Measurements from ENCODE around the gene SIK3. TPM values are rescaled to one million over a fixed set of nuclear protein-coding genes. Genes with fewer than 3 reads are reported as not detected.

Gene SIK3
- total RNA-seq, 4 donors from 2014 or later = 14.1 to 77.0 (median 40.7) TPM

- Histone ChIP-seq H3K27me3 (no peaks in the 10 kb centered on the region), H3K36me3 (no peaks in the 10 kb centered on the region), H3K4me1 (no peaks in the 10 kb centered on the region), H3K27ac (no peak overlapping the region), H3K9me3 (no peaks in the 10 kb centered on the region), H3K4me3 (no peak overlapping the region)
- intact Hi-C loops (cut with DNase I; ENCODE audit: low total_unique reads) = no loop called here
- no peak for TF ChIP-seq CTCF (IDR thresholded peaks at IDR 0.05)
- no peak for TF ChIP-seq POLR2A (IDR thresholded peaks at IDR 0.05)
- DNase-seq = no peak
Observed at GRCh38 chr11:116821050-116821918, 276.9 kb downstream of the SIK3 start.

- Histone ChIP-seq H3K9me3 (no peaks in the 10 kb centered on the region), H3K27ac (no peak overlapping the region), H3K4me3 (no peak overlapping the region), H3K36me3 (no peaks in the 10 kb centered on the region), H3K4me1 (no peaks in the 10 kb centered on the region), H3K27me3 (no peaks in the 10 kb centered on the region)
- no peak for TF ChIP-seq POLR2A (IDR thresholded peaks at IDR 0.05)
- intact Hi-C loops (cut with DNase I; ENCODE audit: low total_unique reads) = no loop called here
- DNase-seq = no peak
Observed at GRCh38 chr11:116819049-116819448, 279.2 kb downstream of the SIK3 start.

GRCh38 chr11:116814502-116814901 is 283.7 kb downstream of the SIK3 start:
- Histone ChIP-seq H3K36me3 (no peaks in the 10 kb centered on the region), H3K9me3 (no peaks in the 10 kb centered on the region), H3K27ac (no peak overlapping the region), H3K4me3 (no peak overlapping the region), H3K27me3 (no peaks in the 10 kb centered on the region), H3K4me1 (no peaks in the 10 kb centered on the region)
- DNase-seq = no peak
- intact Hi-C loops (cut with DNase I; ENCODE audit: low total_unique reads) = no loop called here
- TF ChIP-seq CTCF (IDR thresholded peaks at IDR 0.05) = no peak
- TF ChIP-seq POLR2A (IDR thresholded peaks at IDR 0.05) = no peak

GRCh38 chr11:116813781-116814471 is 284.3 kb downstream of the SIK3 start:
- Histone ChIP-seq H3K36me3 (no peaks in the 10 kb centered on the region), H3K4me3 (no peak overlapping the region), H3K9me3 (no peaks in the 10 kb centered on the region), H3K4me1 (no peaks in the 10 kb centered on the region), H3K27me3 (no peaks in the 10 kb centered on the region), H3K27ac (no peak overlapping the region)
- TF ChIP-seq CTCF (IDR thresholded peaks at IDR 0.05) (no peak), POLR2A (IDR thresholded peaks at IDR 0.05) (no peak)
- no peak for DNase-seq
- intact Hi-C loops (cut with DNase I; ENCODE audit: low total_unique reads) = no loop called here

- intact Hi-C loops (cut with DNase I; ENCODE audit: low total_unique reads) = no loop called here
- DNase-seq = no peak
- TF ChIP-seq CTCF (IDR thresholded peaks at IDR 0.05) (no peak), POLR2A (IDR thresholded peaks at IDR 0.05) (no peak)
- H3K27me3 ChIP-seq = no peaks in the 10 kb centered on the region
- no peaks in the 10 kb centered on the region for H3K36me3 ChIP-seq
- H3K9me3 ChIP-seq = no peaks in the 10 kb centered on the region
- no peak overlapping the region for H3K27ac ChIP-seq
- H3K4me1 ChIP-seq = no peaks in the 10 kb centered on the region
- no peak overlapping the region for H3K4me3 ChIP-seq
Observed at GRCh38 chr11:116813170-116813569, 285.1 kb downstream of the SIK3 start.
